Gastrocnemius medialis (tissue), 4 donors: ENCODE measurements around the gene OAT. TPM values are rescaled to one million over a fixed set of nuclear protein-coding genes. Genes with fewer than 3 reads are reported as not detected.

Source experiments
- ATAC-seq, 2 donors: fragments of 150-250 bp; one replicate each; pipeline ENCODE4 v1.9.1; 2016
- DNase-seq, 2 donors: peaks; one replicate each; pipeline ENCODE4 v3.0.0-alpha.2; 2019
- H3K27ac ChIP-seq, 4 donors: fragments of 200-600 bp; sonication (generic); 1 replicate in 1 of 4; 2 replicates in 3 of 4; pipeline ENCODE4 v1.5.1; 2016 to 2018; ENCODE audit warnings: mild to moderate bottlenecking in 2 of 4, moderate library complexity in 1 of 4
- H3K27me3 ChIP-seq, 3 donors: fragments of 200-600 bp; sonication (generic) in 2 of 3; 1 replicate in 1 of 3; 2 replicates in 2 of 3; pipeline versions ENCODE4 v1.5.1 to v1.6.0; 2016 to 2019; ENCODE audit warnings: mild to moderate bottlenecking in 1 of 3, moderate library complexity in 1 of 3
- H3K36me3 ChIP-seq, 2 donors: fragments of 200-600 bp; sonication (generic) in 1 of 2; one replicate each; pipeline ENCODE4 v1.5.1; 2017 to 2018
- H3K4me1 ChIP-seq, 2 donors: fragments of 200-600 bp; sonication (generic) in 1 of 2; one replicate each; pipeline ENCODE4 v1.5.1; 2016 to 2017; ENCODE audit warnings: mild to moderate bottlenecking in 2 of 2
- H3K4me3 ChIP-seq, 4 donors: fragments of 200-600 bp; sonication (generic) in 3 of 4; 1 replicate in 1 of 4; 2 replicates in 3 of 4; pipeline ENCODE4 v1.5.1; 2016 to 2019; ENCODE audit warnings: mild to moderate bottlenecking in 2 of 4
- H3K9me3 ChIP-seq, 3 donors: fragments of 200-600 bp; sonication (generic) in 2 of 3; 1 replicate in 1 of 3; 2 replicates in 2 of 3; pipeline ENCODE4 v1.5.1; 2016 to 2019
- CTCF ChIP-seq, 5 experiments: fragments of 450-650 bp in 3 of 5; fragments of 200-600 bp in 2 of 5; sonication (generic) in 2 of 5; IDR thresholded peaks in 4 of 5; conservative IDR thresholded peaks in 1 of 5; 1 replicate in 4 of 5; 2 replicates in 1 of 5; pipeline ENCODE4 v1.5.1; 2016 to 2019; ENCODE audit warnings: antibody characterized with exemption in 5 of 5, mild to moderate bottlenecking in 3 of 5, moderate library complexity in 3 of 5
- POLR2A ChIP-seq, 2 donors: fragments of 450-650 bp; IDR thresholded peaks; one replicate each; pipeline ENCODE4 v1.6.1; 2017; ENCODE audit warnings: antibody characterized with exemption in 2 of 2, mild to moderate bottlenecking in 2 of 2, moderate library complexity in 2 of 2
- in situ Hi-C, 4 donors: fragments of 200-750 bp; cut with MboI; loops; one replicate each; pipeline versions ENCODE4 v1.15.0 to v1.8.0; 2017; ENCODE audit warnings: low sequenced_read_pairs in 4 of 4
- intact Hi-C: fragments of 100-400 bp; cut with DNase I; formaldehyde crosslinking; loops from one replicate; pipeline ENCODE4 v1.15.1; 2023; ENCODE audit warnings: low total_unique reads
- total RNA-seq, 4 donors: library from RNA; depleted of rRNA; stranded (reverse); fragments of >200 nt; gene quantifications; one replicate each; pipeline versions ENCODE4 v1.1.0 to v1.2.3, GENCODE V29; 2016

OAT gene
- total RNA-seq, 4 donors from 2014 or later = 20.1 to 97.2 (median 42.6) TPM

GRCh38 chr10:124348801-124349200 is 69.9 kb downstream of the OAT start:
- Histone ChIP-seq H3K36me3 (no peaks in the 10 kb centered on the region), H3K4me1 (no peaks in the 10 kb centered on the region), H3K27ac (no peak overlapping the region), H3K27me3 (no peaks in the 10 kb centered on the region), H3K9me3 (no peaks in the 10 kb centered on the region), H3K4me3 (no peak overlapping the region)
- ATAC-seq (no peak), DNase-seq (no peak)
- TF ChIP-seq POLR2A (IDR thresholded peaks at IDR 0.05) (no peak), CTCF (IDR thresholded peaks at IDR 0.05 in 4 of 5, conservative IDR thresholded peaks at IDR 0.05 in 1 of 5) (no peak)
- in situ Hi-C loops (no loop called here), intact Hi-C loops (no loop called here)

GRCh38 chr10:124347956-124348355 is 70.8 kb downstream of the OAT start:
- DNase-seq (no peak), ATAC-seq (no peak)
- Histone ChIP-seq H3K27ac (no peak overlapping the region), H3K4me3 (no peak overlapping the region), H3K4me1 (no peaks in the 10 kb centered on the region), H3K36me3 (no peaks in the 10 kb centered on the region), H3K27me3 (no peaks in the 10 kb centered on the region), H3K9me3 (no peaks in the 10 kb centered on the region)
- intact Hi-C loops = no loop called here
- in situ Hi-C loops = no loop called here
- no peak for TF ChIP-seq POLR2A (IDR thresholded peaks at IDR 0.05)
- no peak for TF ChIP-seq CTCF (IDR thresholded peaks at IDR 0.05 in 4 of 5, conservative IDR thresholded peaks at IDR 0.05 in 1 of 5)

Other genes starting within 250 kb of the OAT start
- gene NKX1-2, start 31.1 kb upstream of the OAT start, total RNA-seq = not detected
- gene LHPP, start 42.9 kb upstream of the OAT start, total RNA-seq = 10 to 100 TPM in 3 of 4 donors, 1 to 10 TPM in 1; 4.9 to 16.0 (median 12.2) TPM